CD14-positive monocyte (primary cell): Measurements from ENCODE around the gene CLIP4. TPM values are rescaled to one million over a fixed set of nuclear protein-coding genes. Genes with fewer than 3 reads are reported as not detected.

ENCODE experiments used
- DNase-seq, 3 donors: peaks; one replicate each; pipeline ENCODE4 v3.0.0-alpha.2; 2011 to 2022
- H2AFZ ChIP-seq: 2 replicates; pipeline ENCODE4 v1.6.0; 2012; ENCODE audit warnings: mild to moderate bottlenecking, low read depth, low read length, inconsistent platforms; ENCODE audit not compliant: insufficient read depth, poor library complexity, severe bottlenecking
- H3K27ac ChIP-seq, 2 donors: 1 replicate in 1 of 2; 2 replicates in 1 of 2; pipeline ENCODE4 v1.5.1; 2012 to 2013; ENCODE audit warnings: low read length in 2 of 2, control low read depth in 1 of 2, inconsistent platforms in 1 of 2, low read depth in 1 of 2, mild to moderate bottlenecking in 1 of 2
- H3K27me3 ChIP-seq, 2 donors: one replicate each; pipeline versions ENCODE4 v1.6.0 to v1.6.1; 2011 to 2013; ENCODE audit warnings: low read length in 2 of 2; ENCODE audit not compliant: control insufficient read depth in 2 of 2, insufficient read depth in 2 of 2
- H3K36me3 ChIP-seq, 2 donors: replicated peaks in 1 of 2; 1 replicate in 1 of 2; 2 replicates in 1 of 2; pipeline versions ENCODE4 v1.5.1 to v1.6.1; 2012 to 2013; ENCODE audit warnings: low read length in 2 of 2, control low read depth in 1 of 2, inconsistent platforms in 1 of 2, mild to moderate bottlenecking in 1 of 2; ENCODE audit not compliant: insufficient read depth in 2 of 2, control insufficient read depth in 1 of 2
- H3K4me1 ChIP-seq, 2 donors: 1 replicate in 1 of 2; 2 replicates in 1 of 2; pipeline versions ENCODE4 v1.5.1 to v1.6.1; 2012 to 2013; ENCODE audit warnings: low read length in 2 of 2, control low read depth in 1 of 2, inconsistent platforms in 1 of 2, mild to moderate bottlenecking in 1 of 2, moderate library complexity in 1 of 2; ENCODE audit not compliant: insufficient read depth in 2 of 2, control insufficient read depth in 1 of 2
- H3K4me2 ChIP-seq: replicated peaks from 2 replicates; pipeline ENCODE3; 2012; ENCODE audit warnings: low read length, moderate library complexity, mild to moderate bottlenecking; ENCODE audit not compliant: poor library complexity, severe bottlenecking; ENCODE audit errors: extremely low read depth
- H3K4me3 ChIP-seq, 3 experiments: fragments of 200-600 bp in 1 of 3; sonication (generic) in 1 of 3; replicated peaks in 1 of 3; 1 replicate in 2 of 3; 2 replicates in 1 of 3; pipeline ENCODE4 v1.5.1; 2011 to 2013; ENCODE audit warnings: low read length in 3 of 3, mild to moderate bottlenecking in 3 of 3, control low read depth in 2 of 3, low read depth in 2 of 3, inconsistent platforms in 1 of 3, moderate library complexity in 1 of 3
- H3K79me2 ChIP-seq: 2 replicates; pipeline ENCODE4 v1.6.0; 2012; ENCODE audit warnings: mild to moderate bottlenecking, control low read depth, inconsistent platforms, low read length, moderate library complexity; ENCODE audit not compliant: insufficient read depth
- H3K9ac ChIP-seq: 2 replicates; pipeline ENCODE4 v1.6.0; 2017; ENCODE audit warnings: low read length, mild to moderate bottlenecking; ENCODE audit not compliant: insufficient read depth, poor library complexity, severe bottlenecking
- H3K9me3 ChIP-seq, 2 donors: replicated peaks in 1 of 2; 1 replicate in 1 of 2; 2 replicates in 1 of 2; pipeline versions ENCODE4 v1.5.1 to v1.6.1; 2012 to 2013; ENCODE audit warnings: low read length in 2 of 2, control low read depth in 1 of 2; ENCODE audit not compliant: control insufficient read depth in 1 of 2, insufficient read depth in 1 of 2
- H4K20me1 ChIP-seq: 2 replicates; pipeline ENCODE4 v1.6.0; 2012; ENCODE audit warnings: mild to moderate bottlenecking, low read length, control low read depth, moderate library complexity; ENCODE audit not compliant: insufficient read depth
- H3K27ac Mint-ChIP-seq, 7 donors: one replicate each; pipeline ENCODE4 v1.8.0; 2020; ENCODE audit warnings: mild to moderate bottlenecking in 7 of 7, mixed read lengths in 7 of 7, moderate library complexity in 6 of 7, inconsistent platforms in 2 of 7
- H3K27me3 Mint-ChIP-seq, 3 donors: one replicate each; pipeline ENCODE4 v1.8.0; 2021 to 2022; ENCODE audit warnings: low read depth in 3 of 3, mild to moderate bottlenecking in 3 of 3, mixed read lengths in 3 of 3, moderate library complexity in 3 of 3, inconsistent platforms in 1 of 3
- H3K36me3 Mint-ChIP-seq, 2 donors: one replicate each; pipeline ENCODE4 v1.8.0; 2020; ENCODE audit warnings: mixed read lengths in 2 of 2, inconsistent platforms in 1 of 2, mild to moderate bottlenecking in 1 of 2
- H3K4me1 Mint-ChIP-seq: one replicate; pipeline ENCODE4 v1.8.0; 2020; ENCODE audit warnings: mild to moderate bottlenecking, mixed read lengths
- H3K4me3 Mint-ChIP-seq, 2 donors: one replicate each; pipeline ENCODE4 v1.8.0; 2020; ENCODE audit warnings: mild to moderate bottlenecking in 2 of 2, mixed read lengths in 2 of 2, moderate library complexity in 1 of 2
- H3K9me3 Mint-ChIP-seq, 7 donors: one replicate each; pipeline ENCODE4 v1.8.0; 2020 to 2022; ENCODE audit warnings: mixed read lengths in 7 of 7, mild to moderate bottlenecking in 6 of 7, moderate library complexity in 6 of 7, inconsistent platforms in 2 of 7
- WGBS: methylation state at CpG from one replicate; pipeline ENCODE4 v1.1.5; 2013; ENCODE audit warnings: missing lambda C conversion rate; ENCODE audit not compliant: insufficient coverage; 5-methylcytosine and 5-hydroxymethylcytosine counted together
- intact Hi-C, 2 donors: fragments of 100-400 bp; cut with micrococcal nuclease; formaldehyde crosslinking; loops; one replicate each; pipeline versions ENCODE4 v1.15.0 to v1.15.1; 2023
- polyA plus RNA-seq, 3 donors: library from polyadenylated mRNA; depleted of rRNA in 1 of 3; unstranded in 2 of 3; stranded (reverse) in 1 of 3; fragments of 300-500 nt in 2 of 3; fragments of >200 nt in 1 of 3; fragmentation: Illumina TruSeq in 2 of 3; gene quantifications; 1 replicate in 2 of 3; 2 replicates in 1 of 3; pipeline ENCODE4 v1.2.3, GENCODE V29; 2012 to 2021
- TF ChIP-seq, protein P1 (sequence below): fragments of 200-600 bp; IDR thresholded peaks from one replicate; pipeline ENCODE4 v1.8.0; 2022; ENCODE audit warnings: antibody characterized with exemption, mild to moderate bottlenecking

Gene CLIP4
- polyA plus RNA-seq, 3 donors: 19.6 to 29.8 (median 21.7) TPM

DNA sequence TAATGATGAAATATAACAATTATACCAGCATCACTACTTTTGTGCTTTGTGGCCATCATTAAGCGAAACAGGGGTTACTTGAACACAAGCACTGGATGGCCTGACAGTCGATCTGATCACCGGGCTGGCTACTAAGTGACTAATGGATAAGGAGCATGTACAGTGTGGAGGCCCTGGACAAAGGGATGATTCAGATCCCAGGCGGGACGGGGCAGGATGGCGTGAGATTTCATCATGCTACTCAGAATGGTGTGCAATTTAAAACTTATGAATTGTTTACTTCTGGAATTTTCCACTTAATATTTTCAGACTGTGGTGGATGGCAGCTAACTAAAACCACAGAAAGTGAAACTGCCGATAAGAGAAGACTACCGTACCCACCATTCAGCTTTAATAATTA is 7.0 kb upstream of the CLIP4 start:
- H3K4me1 ChIP-seq: peaks cover 1 to 6% of the 10 kb centered on the region in 2 donors
- no peak overlapping the region for H3K4me2 ChIP-seq
- H3K27me3 ChIP-seq: no peaks in the 10 kb centered on the region
- H4K20me1 ChIP-seq: no peaks in the 10 kb centered on the region
- H3K9me3 ChIP-seq: no peaks in the 10 kb centered on the region
- Mint-ChIP-seq H3K27ac (no peak overlapping the region), H3K9me3 (no peaks in the 10 kb centered on the region), H3K36me3 (no peaks in the 10 kb centered on the region), H3K4me3 (no peak overlapping the region), H3K4me1 (peaks cover 8% of the 10 kb centered on the region), H3K27me3 (peaks cover 0 to 5% (median 3%) of the 10 kb centered on the region in 3 donors)
- intact Hi-C loops: no loop called here
- H2AFZ ChIP-seq: no peak overlapping the region
- no peak overlapping the region for H3K4me3 ChIP-seq
- peak in 1 of 3 donors; percentile 12 for DNase-seq
- TF ChIP-seq, protein P1, sequence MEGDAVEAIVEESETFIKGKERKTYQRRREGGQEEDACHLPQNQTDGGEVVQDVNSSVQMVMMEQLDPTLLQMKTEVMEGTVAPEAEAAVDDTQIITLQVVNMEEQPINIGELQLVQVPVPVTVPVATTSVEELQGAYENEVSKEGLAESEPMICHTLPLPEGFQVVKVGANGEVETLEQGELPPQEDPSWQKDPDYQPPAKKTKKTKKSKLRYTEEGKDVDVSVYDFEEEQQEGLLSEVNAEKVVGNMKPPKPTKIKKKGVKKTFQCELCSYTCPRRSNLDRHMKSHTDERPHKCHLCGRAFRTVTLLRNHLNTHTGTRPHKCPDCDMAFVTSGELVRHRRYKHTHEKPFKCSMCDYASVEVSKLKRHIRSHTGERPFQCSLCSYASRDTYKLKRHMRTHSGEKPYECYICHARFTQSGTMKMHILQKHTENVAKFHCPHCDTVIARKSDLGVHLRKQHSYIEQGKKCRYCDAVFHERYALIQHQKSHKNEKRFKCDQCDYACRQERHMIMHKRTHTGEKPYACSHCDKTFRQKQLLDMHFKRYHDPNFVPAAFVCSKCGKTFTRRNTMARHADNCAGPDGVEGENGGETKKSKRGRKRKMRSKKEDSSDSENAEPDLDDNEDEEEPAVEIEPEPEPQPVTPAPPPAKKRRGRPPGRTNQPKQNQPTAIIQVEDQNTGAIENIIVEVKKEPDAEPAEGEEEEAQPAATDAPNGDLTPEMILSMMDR: no peak
- H3K79me2 ChIP-seq: no peaks in the 10 kb centered on the region
- no peak overlapping the region for H3K27ac ChIP-seq
- 90% methylated on average over 2 of the region's 8 CpGs for WGBS
- H3K9ac ChIP-seq: no peak overlapping the region
- H3K36me3 ChIP-seq: no peaks in the 10 kb centered on the region

DNA sequence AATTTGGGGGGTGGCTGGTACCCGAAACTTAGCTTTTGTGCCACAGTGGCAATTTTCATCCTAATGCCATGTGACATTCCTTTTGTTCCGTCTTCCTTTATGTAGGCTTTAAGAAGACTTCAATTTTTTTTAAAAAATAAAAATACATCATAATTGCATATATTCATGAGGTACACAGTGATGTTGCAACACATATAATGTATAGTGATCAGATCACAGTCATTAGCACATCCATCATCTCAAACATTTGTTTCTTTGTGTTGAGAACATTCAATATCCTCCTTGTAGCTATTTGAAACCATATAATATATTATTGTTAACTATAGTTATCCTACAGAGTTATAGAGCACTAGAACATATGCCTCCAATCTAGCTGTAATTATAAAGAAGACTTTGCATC is 6.0 kb upstream of the CLIP4 start:
- Histone ChIP-seq H2AFZ (no peak overlapping the region), H3K4me1 (peaks cover 11 to 16% of the 10 kb centered on the region in 2 donors), H3K4me2 (no peak overlapping the region), H3K27ac (no peak overlapping the region), H3K9ac (no peak overlapping the region), H3K79me2 (no peaks in the 10 kb centered on the region), H3K36me3 (no peaks in the 10 kb centered on the region), H3K27me3 (no peaks in the 10 kb centered on the region), H3K4me3 (no peak overlapping the region), H4K20me1 (no peaks in the 10 kb centered on the region), H3K9me3 (no peaks in the 10 kb centered on the region)
- DNase-seq: no peak
- no CpG with 5 or more reads among the region's 2 CpGs for WGBS
- Mint-ChIP-seq H3K9me3 (no peaks in the 10 kb centered on the region), H3K27me3 (peaks cover 0 to 9% (median 3%) of the 10 kb centered on the region in 3 donors), H3K4me1 (peaks cover 18% of the 10 kb centered on the region), H3K4me3 (peak overlapping the region in 1 of 2 donors; percentile 20), H3K27ac (no peak overlapping the region), H3K36me3 (no peaks in the 10 kb centered on the region)
- TF ChIP-seq, protein P1: no peak
- intact Hi-C loops: no loop called here
